IgD-negative memory B cell (primary cell): Measurements from ENCODE around the gene CCDC141. TPM values are rescaled to one million over a fixed set of nuclear protein-coding genes. Genes with fewer than 3 reads are reported as not detected.

ENCODE experiments used
- H3K27ac Mint-ChIP-seq, 3 donors: one replicate each; pipeline ENCODE4 v1.8.0; 2020 to 2022; ENCODE audit warnings: mild to moderate bottlenecking in 3 of 3, mixed read lengths in 3 of 3, moderate library complexity in 1 of 3
- H3K27me3 Mint-ChIP-seq: one replicate; pipeline ENCODE4 v1.8.0; 2021; ENCODE audit warnings: mixed read lengths
- H3K36me3 Mint-ChIP-seq: one replicate; pipeline ENCODE4 v1.8.0; 2020; ENCODE audit warnings: mild to moderate bottlenecking, mixed read lengths
- H3K4me1 Mint-ChIP-seq, 3 donors: one replicate each; pipeline ENCODE4 v1.8.0; 2020 to 2022; ENCODE audit warnings: mixed read lengths in 3 of 3, mild to moderate bottlenecking in 1 of 3
- H3K4me3 Mint-ChIP-seq, 4 donors: one replicate each; pipeline ENCODE4 v1.8.0; 2020 to 2022; ENCODE audit warnings: mild to moderate bottlenecking in 4 of 4, mixed read lengths in 4 of 4, moderate library complexity in 3 of 4
- H3K9me3 Mint-ChIP-seq, 3 donors: one replicate each; pipeline ENCODE4 v1.8.0; 2020 to 2021; ENCODE audit warnings: mixed read lengths in 3 of 3, mild to moderate bottlenecking in 1 of 3
- polyA plus RNA-seq: library from polyadenylated mRNA; unstranded; fragments of 300-500 nt; fragmentation: Illumina TruSeq; gene quantifications from one replicate; pipeline ENCODE4 v1.2.3, GENCODE V29; 2021

Gene CCDC141
- polyA plus RNA-seq, 1 donor from 2014 or later: 15.4 TPM

- no peaks in the 10 kb centered on the region for H3K9me3 Mint-ChIP-seq
- no peaks in the 10 kb centered on the region for H3K4me1 Mint-ChIP-seq
- peaks cover 19% of the 10 kb centered on the region for H3K36me3 Mint-ChIP-seq
- no peak overlapping the region for H3K27ac Mint-ChIP-seq
- H3K4me3 Mint-ChIP-seq: no peak overlapping the region
- no peaks in the 10 kb centered on the region for H3K27me3 Mint-ChIP-seq
Measured at GRCh38 chr2:178843697-178844096, 206.2 kb downstream of the CCDC141 start.

- Mint-ChIP-seq H3K9me3 (no peaks in the 10 kb centered on the region), H3K27me3 (no peaks in the 10 kb centered on the region), H3K36me3 (peaks cover 9% of the 10 kb centered on the region), H3K4me3 (no peak overlapping the region), H3K27ac (no peak overlapping the region), H3K4me1 (peaks cover 0 to 2% (median 0%) of the 10 kb centered on the region in 3 donors)
Measured at GRCh38 chr2:178836807-178837206, 213.1 kb downstream of the CCDC141 start.

DNA sequence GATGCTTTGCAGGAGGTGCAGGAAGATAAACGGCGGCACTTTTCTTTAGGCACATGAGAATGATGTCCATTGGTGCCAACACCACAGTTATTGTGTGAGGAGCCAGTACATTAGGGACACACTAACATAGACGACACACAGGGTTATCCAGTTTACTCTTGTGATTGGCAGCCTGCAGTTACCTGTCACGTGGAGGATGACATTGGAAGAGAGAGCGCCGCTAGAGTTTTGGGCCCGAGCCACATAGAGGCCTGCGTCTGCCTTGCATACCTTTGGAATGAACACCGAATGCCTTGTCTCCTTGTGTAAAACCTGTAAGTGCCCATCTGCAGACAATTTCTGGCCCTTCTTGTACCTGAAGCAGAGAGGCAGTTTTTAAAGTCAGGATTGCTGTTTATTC lies 215.9 kb downstream of the CCDC141 start:
- Mint-ChIP-seq H3K9me3 (no peaks in the 10 kb centered on the region), H3K4me3 (no peak overlapping the region), H3K27ac (no peak overlapping the region), H3K36me3 (peaks cover 8% of the 10 kb centered on the region), H3K4me1 (peaks cover 2 to 6% (median 3%) of the 10 kb centered on the region in 3 donors), H3K27me3 (no peaks in the 10 kb centered on the region)

- Mint-ChIP-seq H3K27me3 (no peaks in the 10 kb centered on the region), H3K4me3 (no peak overlapping the region), H3K27ac (no peak overlapping the region), H3K9me3 (no peaks in the 10 kb centered on the region), H3K36me3 (peaks cover 8% of the 10 kb centered on the region), H3K4me1 (peaks cover 4 to 6% (median 6%) of the 10 kb centered on the region in 3 donors)
Measured at GRCh38 chr2:178833382-178833781, 216.6 kb downstream of the CCDC141 start.

DNA sequence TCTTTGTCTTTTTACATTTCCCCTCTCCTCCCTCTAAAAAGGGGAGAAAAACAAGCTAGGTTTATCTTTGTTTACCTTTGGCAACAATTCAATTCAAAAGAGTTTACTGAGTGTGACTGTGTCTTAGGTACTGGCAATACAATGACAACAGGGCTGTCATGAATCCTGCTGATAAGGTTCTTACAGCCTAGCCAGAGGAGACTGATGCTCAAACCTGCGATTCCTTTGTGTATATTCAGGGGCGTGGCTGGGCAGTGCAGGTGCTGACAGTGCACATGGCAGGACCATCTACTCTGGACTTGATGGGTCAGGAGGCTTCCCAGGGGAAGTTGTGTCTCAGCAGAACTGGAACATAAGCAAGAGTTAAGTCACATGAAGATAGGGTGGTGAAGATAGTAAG lies 219.5 kb downstream of the CCDC141 start:
- no peaks in the 10 kb centered on the region for H3K27me3 Mint-ChIP-seq
- peaks cover 4 to 6% (median 6%) of the 10 kb centered on the region in 3 donors for H3K4me1 Mint-ChIP-seq
- H3K27ac Mint-ChIP-seq: no peak overlapping the region
- H3K9me3 Mint-ChIP-seq: peaks cover 2 to 5% (median 3%) of the 10 kb centered on the region in 3 donors
- H3K36me3 Mint-ChIP-seq: peaks cover 8% of the 10 kb centered on the region
- H3K4me3 Mint-ChIP-seq: no peak overlapping the region

GRCh38 chr2:178829981-178830380 lies 220.0 kb downstream of the CCDC141 start:
- H3K4me3 Mint-ChIP-seq: no peak overlapping the region
- peaks cover 10% of the 10 kb centered on the region for H3K36me3 Mint-ChIP-seq
- no peak overlapping the region for H3K27ac Mint-ChIP-seq
- H3K9me3 Mint-ChIP-seq: peaks cover 2 to 5% (median 3%) of the 10 kb centered on the region in 3 donors
- H3K4me1 Mint-ChIP-seq: peaks cover 4 to 6% (median 6%) of the 10 kb centered on the region in 3 donors
- H3K27me3 Mint-ChIP-seq: no peaks in the 10 kb centered on the region

DNA sequence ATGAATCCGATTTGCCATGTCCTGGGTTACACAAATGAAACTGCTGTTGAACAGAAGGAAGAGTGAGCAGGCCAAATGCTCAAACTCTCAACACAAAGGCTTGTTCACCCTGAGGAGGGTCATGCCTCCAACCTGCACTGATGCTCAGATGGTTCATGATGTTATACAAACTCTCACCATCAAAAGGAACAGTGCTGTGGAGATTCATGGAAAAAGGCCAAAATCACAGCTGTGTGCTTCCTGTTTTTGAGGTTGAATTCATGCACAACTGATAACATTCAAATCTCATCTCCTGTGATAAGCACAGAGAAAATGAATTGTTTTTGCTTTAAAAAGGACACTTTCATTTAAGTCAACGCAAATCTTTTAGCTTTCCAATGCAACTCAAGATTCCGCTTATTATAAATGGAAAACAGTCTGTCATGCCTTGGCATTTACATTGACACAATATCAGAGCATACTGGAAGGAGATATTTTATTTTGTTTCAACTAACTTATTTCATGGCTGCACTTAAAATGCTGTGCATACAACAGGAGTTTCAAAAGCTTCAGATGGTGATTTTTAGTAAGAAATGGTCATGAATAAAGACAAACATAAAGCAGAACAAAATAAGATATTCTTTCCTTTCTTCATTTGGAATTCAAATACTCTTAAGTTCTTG lies 220.5 kb downstream of the CCDC141 start:
- Mint-ChIP-seq H3K27me3 (no peaks in the 10 kb centered on the region), H3K4me3 (no peak overlapping the region), H3K4me1 (peaks cover 4 to 6% (median 6%) of the 10 kb centered on the region in 3 donors), H3K36me3 (peaks cover 10% of the 10 kb centered on the region), H3K9me3 (peaks cover 2 to 5% (median 3%) of the 10 kb centered on the region in 3 donors), H3K27ac (no peak overlapping the region)

DNA sequence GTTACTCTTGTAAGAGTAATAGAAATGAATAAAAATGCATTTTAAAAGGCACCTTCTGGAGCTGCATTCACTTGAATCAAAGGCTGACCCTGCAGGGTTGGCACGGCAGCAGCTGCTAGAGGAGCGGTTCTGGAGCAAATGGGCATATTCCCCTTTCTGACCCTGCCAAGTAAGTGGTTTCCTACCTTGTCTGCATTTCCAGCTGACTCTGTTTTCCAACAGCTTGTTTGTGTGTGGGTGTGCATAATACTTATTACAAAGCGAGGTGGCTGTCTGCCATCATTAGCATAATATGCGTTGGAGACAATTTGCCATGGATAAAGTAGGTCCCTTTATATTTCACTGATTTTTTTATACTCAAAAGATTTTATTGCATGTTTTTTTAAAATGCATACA lies 221.5 kb downstream of the CCDC141 start:
- Mint-ChIP-seq H3K27ac (peak overlapping the region in 1 of 3 donors; percentile 41), H3K36me3 (peaks cover 10% of the 10 kb centered on the region), H3K9me3 (peaks cover 2 to 5% (median 3%) of the 10 kb centered on the region in 3 donors), H3K4me3 (no peak overlapping the region), H3K4me1 (peaks cover 4 to 6% (median 6%) of the 10 kb centered on the region in 3 donors), H3K27me3 (no peaks in the 10 kb centered on the region)

DNA sequence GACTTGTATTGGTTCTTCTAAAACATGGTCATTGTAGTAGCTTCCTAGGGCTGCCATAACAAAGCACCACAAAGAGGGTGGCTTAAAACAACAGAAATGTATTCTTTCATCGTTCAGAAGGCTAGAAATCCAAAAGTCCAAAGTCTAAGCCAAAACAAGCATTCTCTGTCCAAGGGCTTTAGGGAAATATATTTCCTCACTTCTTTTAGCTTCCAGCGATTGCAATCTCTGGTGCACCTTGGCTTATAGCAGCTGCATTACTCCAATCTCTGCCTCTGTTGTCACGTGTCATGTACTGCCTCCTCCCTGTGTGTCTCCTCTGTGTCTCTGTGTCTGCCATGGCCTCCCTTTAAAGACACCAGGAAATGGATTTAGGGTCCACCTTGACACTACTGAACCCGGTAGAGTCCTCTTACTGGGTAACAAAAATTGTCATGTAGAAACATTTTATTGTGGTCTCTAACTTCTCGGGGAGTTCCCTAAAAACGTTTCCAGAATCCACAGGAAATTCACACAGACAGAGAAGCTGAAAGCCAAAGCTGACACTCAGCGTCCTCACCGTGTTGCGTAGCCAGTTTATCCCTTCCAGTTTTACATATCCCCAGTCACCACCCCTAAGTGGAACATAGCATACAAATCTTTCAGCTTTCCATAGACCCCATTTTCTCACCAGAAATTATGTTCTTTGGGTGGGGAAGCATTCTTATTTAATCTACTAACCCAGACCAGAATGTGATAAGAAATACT lies 222.0 kb downstream of the CCDC141 start:
- Mint-ChIP-seq H3K27ac (peak overlapping the region in 1 of 3 donors; percentile 41), H3K4me3 (no peak overlapping the region), H3K9me3 (peaks cover 2 to 5% (median 3%) of the 10 kb centered on the region in 3 donors), H3K27me3 (no peaks in the 10 kb centered on the region), H3K36me3 (peaks cover 10% of the 10 kb centered on the region), H3K4me1 (peaks cover 4 to 6% (median 6%) of the 10 kb centered on the region in 3 donors)

DNA sequence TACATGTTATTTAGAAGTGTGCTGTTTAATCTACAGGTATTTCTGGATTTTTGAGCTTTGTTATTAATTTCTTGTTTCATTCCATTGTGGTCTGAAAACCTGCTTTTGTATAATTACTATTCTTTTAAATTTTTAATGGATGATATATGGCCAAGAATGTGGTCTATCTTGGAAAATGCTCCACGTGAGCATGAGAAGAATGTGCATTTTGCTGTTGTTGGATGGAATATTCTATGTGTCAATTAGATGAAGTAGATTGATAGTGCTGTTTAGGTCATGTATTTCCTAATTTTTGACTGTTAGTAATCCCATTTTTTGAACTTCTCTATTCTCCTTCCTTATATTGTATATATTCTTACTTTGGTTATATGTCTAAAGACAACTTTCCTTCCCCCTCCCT lies 222.8 kb downstream of the CCDC141 start:
- Mint-ChIP-seq H3K4me1 (peaks cover 4 to 6% (median 4%) of the 10 kb centered on the region in 3 donors), H3K36me3 (peaks cover 10% of the 10 kb centered on the region), H3K4me3 (no peak overlapping the region), H3K9me3 (peaks cover 2 to 5% (median 3%) of the 10 kb centered on the region in 3 donors), H3K27me3 (no peaks in the 10 kb centered on the region), H3K27ac (no peak overlapping the region)

DNA sequence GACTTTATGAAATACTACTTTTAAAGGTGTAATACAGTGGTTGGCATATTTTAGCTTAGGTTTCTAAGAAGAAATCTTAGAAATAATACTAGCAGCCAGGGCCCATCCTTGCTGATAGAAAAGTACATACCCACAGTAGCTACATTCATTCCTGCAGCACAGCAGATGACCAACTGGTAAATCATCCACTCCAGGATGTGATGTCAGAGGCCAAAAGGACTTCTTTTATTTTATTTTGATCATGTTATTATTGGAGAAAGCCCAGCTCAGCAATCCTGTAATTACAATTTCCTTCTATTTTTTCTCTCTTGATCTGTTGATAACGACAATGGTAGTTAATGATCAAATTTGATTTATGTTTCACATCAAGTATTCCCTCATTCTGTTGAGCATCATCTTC lies 224.8 kb downstream of the CCDC141 start:
- peaks cover 2 to 5% (median 3%) of the 10 kb centered on the region in 3 donors for H3K9me3 Mint-ChIP-seq
- H3K27me3 Mint-ChIP-seq: no peaks in the 10 kb centered on the region
- H3K27ac Mint-ChIP-seq: no peak overlapping the region
- peaks cover 8% of the 10 kb centered on the region for H3K36me3 Mint-ChIP-seq
- peaks cover 4 to 7% (median 4%) of the 10 kb centered on the region in 3 donors for H3K4me1 Mint-ChIP-seq
- no peak overlapping the region for H3K4me3 Mint-ChIP-seq

GRCh38 chr2:178824181-178824580 lies 225.8 kb downstream of the CCDC141 start:
- no peak overlapping the region for H3K4me3 Mint-ChIP-seq
- H3K4me1 Mint-ChIP-seq: peaks cover 3 to 9% (median 5%) of the 10 kb centered on the region in 3 donors
- no peak overlapping the region for H3K27ac Mint-ChIP-seq
- H3K27me3 Mint-ChIP-seq: no peaks in the 10 kb centered on the region
- peaks cover 8% of the 10 kb centered on the region for H3K36me3 Mint-ChIP-seq
- H3K9me3 Mint-ChIP-seq: peaks cover 2 to 5% (median 3%) of the 10 kb centered on the region in 3 donors

DNA sequence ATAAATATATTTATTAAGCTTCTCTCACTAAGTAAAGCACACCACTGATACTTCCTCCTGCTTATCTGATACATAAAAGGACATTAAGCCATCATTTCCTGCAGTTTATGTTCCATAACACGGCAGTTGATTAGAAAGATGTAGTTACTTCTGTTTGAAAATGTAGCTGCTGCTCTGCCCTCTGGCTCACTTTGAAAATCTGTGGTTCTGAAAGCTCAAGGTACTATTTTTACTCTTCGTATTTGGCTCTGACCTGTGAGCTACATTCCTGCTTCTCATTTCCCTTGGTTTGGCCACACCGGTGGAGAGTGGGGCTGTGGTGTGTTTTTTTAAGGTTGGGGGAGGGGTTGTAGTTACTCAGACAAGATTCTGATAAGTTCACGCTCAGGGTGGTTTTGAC lies 229.9 kb downstream of the CCDC141 start:
- H3K27ac Mint-ChIP-seq: peak overlapping the region in 1 of 3 donors; percentile 9
- peaks cover 3 to 5% (median 4%) of the 10 kb centered on the region in 3 donors for H3K4me1 Mint-ChIP-seq
- H3K4me3 Mint-ChIP-seq: no peak overlapping the region

DNA sequence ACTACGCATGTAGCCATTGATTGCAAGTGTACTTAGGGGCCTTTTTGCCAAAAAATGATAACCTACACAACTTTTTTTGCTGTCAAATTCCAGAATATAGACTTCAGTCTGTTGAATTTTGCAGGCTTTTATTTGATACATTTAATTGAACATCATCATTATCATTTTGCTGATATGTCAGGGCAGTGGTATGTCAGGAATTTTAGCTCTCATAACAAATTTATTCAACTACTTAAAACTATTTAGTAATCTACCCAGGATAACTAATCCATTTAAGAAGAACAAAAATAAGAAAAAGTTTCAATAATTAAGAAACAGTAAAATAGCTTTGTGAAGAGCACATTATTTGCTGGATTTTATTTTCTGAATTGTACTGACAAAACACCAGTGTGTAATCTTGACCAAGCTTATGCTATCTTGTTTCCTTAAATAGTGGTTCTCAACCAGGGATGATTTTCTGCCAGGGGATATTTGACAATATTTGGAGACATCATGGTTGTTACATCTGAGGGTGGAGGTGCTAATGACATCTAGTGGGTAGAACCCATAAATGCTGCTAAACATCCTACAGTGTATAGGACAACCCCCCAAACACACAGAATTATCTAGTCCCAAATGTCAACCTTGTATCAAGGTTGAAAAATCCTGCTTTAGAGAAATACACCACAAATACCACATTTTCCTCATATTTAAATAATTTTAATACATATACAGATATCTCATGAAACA lies 230.6 kb downstream of the CCDC141 start:
- H3K27me3 Mint-ChIP-seq: no peaks in the 10 kb centered on the region
- no peak overlapping the region for H3K27ac Mint-ChIP-seq
- peaks cover 3 to 5% (median 4%) of the 10 kb centered on the region in 3 donors for H3K4me1 Mint-ChIP-seq
- no peak overlapping the region for H3K4me3 Mint-ChIP-seq
- peaks cover 0 to 4% (median 0%) of the 10 kb centered on the region in 3 donors for H3K9me3 Mint-ChIP-seq
- H3K36me3 Mint-ChIP-seq: peaks cover 2% of the 10 kb centered on the region

More for the DNA sequence above, 229.9 kb downstream of the CCDC141 start:
- Mint-ChIP-seq H3K9me3 (peaks cover 0 to 4% (median 0%) of the 10 kb centered on the region in 3 donors), H3K36me3 (peaks cover 2% of the 10 kb centered on the region), H3K27me3 (no peaks in the 10 kb centered on the region)

GRCh38 chr2:178811901-178812300 lies 238.0 kb downstream of the CCDC141 start:
- Mint-ChIP-seq H3K27ac (no peak overlapping the region), H3K4me3 (no peak overlapping the region), H3K36me3 (peaks cover 2% of the 10 kb centered on the region), H3K27me3 (no peaks in the 10 kb centered on the region), H3K9me3 (no peaks in the 10 kb centered on the region), H3K4me1 (no peaks in the 10 kb centered on the region)
